LNCAP (cell line): ENCODE results near the gene COMT.

ENCODE experiments used
- TF ChIP-seq, protein P1 (sequence below): fragments of 450-650 bp; IDR thresholded peaks from 2 replicates; pipeline ENCODE4 v1.5.1; 2017; ENCODE audit warnings: mild to moderate bottlenecking

The COMT gene

DNA sequence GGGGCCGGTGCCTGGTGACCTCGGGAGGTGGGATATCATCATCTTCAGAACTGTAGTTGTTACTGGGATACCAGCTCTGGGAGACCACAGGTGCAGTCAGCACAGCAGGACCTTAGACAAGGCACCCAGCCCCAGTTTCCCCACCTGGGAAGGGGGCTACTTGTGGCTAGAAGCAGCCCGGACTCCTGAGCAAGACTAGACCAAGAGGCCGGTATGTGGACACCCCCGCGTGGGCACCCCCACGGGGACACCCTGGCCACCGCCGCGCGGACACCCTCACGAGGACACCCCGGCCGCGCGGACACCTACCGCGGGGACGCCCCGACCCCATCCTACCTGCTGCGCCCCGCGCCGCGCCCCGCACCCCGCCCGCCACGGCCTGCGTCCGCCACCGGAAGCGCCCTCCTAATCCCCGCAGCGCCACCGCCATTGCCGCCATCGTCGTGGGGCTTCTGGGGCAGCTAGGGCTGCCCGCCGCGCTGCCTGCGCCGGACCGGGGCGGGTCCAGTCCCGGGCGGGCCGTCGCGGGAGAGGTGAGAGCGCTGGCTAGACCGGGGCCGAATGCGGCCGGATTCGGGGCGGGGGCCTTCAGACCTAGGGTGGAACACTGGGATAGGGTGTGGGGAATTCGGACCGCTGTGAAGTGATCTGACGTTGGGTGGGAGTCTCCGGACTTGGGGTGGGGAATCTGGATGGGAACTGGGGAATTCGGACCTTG is at the start of gene COMT, which contains the start of gene TXNRD2:
Gene COMT (plus strand): TSS at position 408 of the 718 bp plus-strand sequence. CDS start 20,755 bp downstream, outside the sequence.
Gene TXNRD2 (minus strand): TSS at position 454 of the 718 bp plus-strand sequence. CDS start 15 bp downstream, at position 439.
- TF ChIP-seq, protein P1, sequence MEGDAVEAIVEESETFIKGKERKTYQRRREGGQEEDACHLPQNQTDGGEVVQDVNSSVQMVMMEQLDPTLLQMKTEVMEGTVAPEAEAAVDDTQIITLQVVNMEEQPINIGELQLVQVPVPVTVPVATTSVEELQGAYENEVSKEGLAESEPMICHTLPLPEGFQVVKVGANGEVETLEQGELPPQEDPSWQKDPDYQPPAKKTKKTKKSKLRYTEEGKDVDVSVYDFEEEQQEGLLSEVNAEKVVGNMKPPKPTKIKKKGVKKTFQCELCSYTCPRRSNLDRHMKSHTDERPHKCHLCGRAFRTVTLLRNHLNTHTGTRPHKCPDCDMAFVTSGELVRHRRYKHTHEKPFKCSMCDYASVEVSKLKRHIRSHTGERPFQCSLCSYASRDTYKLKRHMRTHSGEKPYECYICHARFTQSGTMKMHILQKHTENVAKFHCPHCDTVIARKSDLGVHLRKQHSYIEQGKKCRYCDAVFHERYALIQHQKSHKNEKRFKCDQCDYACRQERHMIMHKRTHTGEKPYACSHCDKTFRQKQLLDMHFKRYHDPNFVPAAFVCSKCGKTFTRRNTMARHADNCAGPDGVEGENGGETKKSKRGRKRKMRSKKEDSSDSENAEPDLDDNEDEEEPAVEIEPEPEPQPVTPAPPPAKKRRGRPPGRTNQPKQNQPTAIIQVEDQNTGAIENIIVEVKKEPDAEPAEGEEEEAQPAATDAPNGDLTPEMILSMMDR, result no peak

DNA sequence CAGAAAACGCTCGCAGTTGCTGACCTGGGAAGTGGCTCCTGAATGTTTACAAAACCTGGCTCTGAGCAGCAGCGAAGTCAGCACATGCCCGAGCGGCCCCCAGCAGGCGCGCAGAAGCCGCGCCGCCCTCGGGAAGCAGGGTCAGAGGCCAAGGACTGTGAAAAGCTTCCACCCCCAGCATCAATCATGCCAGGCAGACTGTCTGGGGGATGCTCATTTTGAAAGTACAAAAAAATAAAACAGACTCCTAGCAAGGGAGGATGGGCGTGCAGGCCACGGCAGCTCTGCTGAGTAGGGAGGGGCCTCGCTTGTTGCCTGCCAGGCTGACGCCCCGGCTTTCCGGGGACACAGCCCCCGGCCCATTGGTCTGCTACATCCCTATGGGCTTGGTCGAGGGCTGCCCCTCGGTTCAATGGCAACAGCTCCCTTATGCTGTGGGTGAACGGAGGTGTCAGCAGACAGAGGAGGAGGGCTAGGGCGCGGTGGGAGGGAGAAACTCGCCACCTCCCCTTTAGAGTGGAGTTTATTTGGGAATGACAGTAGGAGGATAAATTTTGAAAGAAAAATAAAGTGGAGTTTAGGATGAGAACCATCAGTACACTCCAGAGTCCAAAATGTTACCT is 49.2 kb upstream of the COMT start:
- TF ChIP-seq, protein P1, result no peak

DNA sequence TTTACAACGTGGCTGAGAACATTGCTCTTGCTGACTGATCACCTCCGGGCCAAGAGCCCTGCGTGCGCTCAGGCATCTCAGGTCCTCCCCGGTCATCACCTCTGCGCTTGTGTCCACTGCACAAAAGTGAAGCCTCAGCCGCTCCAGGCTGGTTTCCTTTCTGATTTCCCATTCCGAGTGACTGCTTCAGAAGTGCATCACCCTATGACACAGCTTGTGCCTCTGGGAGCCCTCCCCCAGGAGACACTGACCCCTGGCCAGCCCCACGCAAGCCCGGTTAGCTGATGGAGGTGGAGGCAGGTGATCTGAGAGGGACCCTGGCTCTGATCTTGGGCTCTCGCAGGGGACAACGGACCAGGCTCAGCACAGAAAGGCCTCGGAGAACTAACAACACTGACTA is 48.6 kb upstream of the COMT start:
- TF ChIP-seq, protein P1, result no peak

DNA sequence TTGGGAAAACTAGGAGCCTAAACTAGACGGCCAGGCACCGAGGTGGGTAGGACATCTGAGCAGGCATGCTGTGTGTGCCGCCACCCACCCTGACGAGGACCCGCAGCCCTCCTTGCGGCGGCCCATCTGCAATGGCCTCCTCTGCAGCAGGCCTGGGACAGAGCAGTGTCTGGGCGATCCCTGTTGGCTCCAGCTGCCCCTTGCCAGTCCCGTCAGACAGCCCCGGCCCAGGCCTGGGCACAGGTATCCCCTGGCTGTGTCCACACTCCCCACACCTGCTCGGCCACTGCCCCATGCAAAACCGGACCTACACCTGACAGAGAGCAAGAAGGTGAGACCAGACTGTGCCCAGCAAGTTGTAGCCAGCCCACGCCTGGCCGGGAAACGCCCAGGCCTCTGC is 48.2 kb upstream of the COMT start:
- TF ChIP-seq, protein P1, result no peak

DNA sequence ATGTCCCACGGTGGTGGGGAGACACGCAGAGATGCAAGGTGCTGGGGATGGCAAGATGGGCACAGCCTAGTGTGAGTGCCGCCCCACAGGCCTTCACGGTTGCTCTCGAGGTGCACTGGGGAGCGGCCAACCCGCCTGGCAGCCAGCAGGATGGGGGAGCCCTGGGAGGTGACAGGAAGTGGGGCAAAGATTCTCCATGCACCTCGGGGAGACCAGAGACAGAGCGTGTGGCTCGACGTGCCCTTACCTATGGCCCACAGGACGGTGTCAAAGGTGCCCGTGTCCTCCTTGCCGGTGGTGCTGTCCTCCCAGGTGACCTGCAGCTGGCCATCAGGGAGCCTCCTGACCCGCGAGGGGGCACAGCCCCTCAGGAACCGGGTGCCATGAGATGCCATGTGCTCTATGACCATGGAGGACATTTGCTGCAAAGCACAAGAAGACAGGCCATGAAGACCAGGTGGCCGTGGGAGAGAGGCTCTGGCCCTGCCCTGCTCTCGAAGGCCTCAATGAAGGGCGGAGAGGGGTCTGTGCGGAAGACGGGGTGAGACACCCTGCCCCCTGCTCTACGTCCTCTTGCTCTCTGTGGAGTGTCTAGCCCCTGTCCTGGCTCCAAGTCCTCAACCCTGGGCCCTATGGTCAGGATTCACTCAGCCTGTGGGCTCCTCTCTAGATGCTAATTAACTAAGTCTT is 46.3 kb upstream of the COMT start:
- TF ChIP-seq, protein P1, result no peak

DNA sequence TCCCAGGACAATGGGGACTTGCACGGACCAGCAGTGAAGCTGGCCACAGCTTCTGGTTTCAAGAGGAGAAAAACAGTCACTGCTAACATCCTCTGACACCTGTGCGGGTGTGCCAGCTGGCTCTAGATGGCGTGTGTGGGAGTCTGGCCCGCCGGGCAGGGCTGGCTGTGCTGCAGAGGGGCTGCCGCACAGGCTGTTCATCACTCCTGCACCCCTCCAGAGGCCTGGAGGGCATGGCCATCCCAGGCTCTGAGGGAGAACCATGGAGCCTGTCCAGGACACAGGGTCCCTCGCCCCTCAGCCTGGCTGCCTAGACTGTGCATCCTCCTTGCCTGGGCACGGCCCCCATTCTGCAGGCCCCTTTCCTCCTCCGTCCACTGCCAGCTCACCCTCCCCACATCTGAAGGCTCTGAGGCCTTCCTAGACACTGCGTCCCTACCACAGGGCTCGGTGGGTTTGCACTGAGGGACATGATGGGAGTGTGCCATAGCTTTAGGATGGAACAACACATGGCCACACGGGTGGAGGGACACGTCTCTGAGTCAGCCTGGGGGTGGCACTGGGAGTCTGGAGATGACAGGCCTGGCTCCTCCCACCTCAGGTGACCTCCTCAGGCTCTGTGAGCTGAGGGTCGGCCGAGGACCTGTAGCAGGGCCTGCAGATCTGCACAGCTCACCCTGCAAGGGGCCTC is 44.8 kb upstream of the COMT start:
- TF ChIP-seq, protein P1, result no peak

DNA sequence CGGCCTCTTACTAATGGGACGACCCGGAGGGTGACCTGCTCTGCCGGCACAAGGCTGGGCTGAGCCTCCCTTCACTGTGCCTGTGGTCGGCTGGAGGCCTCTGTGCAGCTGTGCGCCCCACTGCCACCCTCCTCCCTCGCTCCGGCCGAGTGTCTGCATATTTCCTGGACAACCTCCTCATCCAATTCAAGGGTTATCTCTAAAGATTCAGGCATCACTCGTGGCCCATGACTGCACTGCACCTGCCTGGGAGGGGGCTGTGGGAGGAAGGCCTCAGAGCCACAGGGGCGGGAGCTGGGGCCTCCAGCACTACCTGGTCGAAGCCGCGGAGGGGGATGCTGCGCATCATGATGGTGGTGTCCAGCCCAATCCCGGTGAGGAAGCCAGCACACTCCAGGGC is 43.8 kb upstream of the COMT start:
- TF ChIP-seq, protein P1, result no peak
